Measurements from ENCODE around the gene SH3RF1.

Gene SH3RF1

GRCh38 chr4:169098532-169098931 lies 172.2 kb downstream of the SH3RF1 start:
- no peak for DNase-seq

DNA sequence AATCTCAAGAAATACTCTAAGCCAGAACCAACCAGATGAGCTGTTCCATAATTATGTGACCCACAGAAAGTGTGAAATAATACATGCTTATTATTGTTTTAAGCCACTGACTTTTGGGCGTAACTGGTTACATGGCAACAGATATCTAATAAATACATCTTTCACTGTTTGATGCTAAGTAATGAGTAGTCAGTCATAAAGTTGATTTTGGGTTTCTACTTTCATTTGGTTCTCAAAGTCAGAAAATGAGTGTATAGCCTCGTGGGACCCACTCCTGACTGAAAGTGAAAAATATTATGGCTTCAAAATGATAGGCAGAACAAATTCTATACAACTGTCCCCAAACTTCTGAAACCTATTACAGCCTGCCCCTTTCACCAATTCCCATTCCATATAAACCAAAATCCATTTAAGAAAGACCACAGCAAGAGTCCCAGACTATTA lies 172.7 kb downstream of the SH3RF1 start:
- no peak for DNase-seq

DNA sequence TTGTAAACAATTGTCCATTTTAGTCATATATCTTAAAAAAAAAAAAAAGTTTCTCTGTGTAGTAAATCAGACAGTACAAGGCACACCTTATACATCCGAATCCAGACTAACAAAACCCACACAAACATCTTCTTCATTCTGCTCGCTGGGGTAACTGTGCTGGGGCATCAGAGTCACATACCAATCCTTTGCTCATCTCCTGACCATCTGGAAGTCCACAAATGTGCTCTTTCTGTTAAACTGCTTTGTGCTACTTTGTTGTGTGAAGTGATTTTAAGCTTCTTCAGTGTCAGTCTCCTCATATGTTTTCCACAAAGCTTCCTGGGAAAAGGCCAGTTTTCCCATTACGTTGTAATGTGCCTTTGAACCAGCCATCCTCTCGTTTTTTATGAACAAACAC lies 174.5 kb downstream of the SH3RF1 start:
- DNase-seq: no peak

DNA sequence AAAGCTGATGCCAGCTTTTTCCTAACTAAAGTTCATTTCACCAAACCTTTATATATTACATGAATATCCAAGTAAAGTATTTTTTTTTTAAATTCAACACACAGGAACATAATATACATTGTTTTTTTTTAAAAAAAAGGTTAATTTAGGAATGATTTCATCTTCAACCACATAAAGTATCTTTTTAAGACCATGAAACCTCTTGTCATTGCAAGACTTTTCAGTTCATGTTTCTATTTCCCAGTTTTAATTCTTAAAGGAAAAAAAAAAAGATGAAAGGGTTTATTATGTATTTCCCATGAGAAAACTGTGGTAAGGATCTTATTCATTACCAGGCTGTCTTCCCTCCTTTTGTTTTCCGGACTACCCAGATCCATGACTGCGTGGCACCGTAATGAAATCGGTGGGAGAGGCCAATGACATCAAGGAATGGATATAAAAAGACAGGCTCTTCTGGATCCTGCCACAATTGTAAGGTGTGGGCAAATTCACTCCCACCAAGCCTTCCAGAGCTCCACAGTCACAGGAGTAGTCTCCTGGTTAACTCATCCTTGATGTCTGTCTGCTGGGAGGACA lies 176.0 kb downstream of the SH3RF1 start:
- no peak for DNase-seq

- no peak for DNase-seq
Observed at GRCh38 chr4:169092889-169093522, 177.8 kb downstream of the SH3RF1 start.

DNA sequence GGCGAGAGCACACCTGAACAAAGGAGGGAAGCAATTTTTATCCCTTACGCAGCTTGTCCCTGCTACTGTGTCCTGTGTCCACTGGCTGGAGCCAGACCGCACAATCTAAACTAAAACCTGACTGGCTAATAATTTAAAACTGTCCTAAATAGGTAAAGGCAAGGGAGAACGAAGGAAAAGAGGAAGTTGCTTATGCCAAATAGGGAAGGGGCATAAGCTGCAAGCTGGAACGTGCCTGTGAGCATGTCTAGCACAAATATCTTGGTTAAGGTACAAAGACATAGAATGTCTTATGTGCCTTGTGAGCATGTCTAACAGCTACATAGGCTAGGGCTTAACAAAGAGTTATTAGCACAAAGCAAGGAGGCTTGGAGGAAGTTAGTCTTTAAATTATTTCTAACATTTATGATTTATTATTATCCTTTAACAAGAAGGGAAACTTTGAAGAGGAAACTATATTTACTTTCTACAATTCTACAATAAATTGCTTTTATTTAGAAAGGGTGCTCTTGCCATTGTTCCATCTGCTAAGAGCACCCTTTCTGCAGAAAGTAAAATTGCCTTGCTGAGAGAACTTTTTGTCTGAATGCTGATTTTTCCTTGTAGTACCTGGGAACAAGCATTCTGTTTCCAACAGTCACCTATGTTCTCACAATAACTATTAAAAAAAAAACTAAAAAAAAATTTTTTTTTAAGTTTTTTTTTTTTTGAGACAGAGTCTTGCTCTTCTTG lies 180.1 kb downstream of the SH3RF1 start:
- no peak for DNase-seq

DNA sequence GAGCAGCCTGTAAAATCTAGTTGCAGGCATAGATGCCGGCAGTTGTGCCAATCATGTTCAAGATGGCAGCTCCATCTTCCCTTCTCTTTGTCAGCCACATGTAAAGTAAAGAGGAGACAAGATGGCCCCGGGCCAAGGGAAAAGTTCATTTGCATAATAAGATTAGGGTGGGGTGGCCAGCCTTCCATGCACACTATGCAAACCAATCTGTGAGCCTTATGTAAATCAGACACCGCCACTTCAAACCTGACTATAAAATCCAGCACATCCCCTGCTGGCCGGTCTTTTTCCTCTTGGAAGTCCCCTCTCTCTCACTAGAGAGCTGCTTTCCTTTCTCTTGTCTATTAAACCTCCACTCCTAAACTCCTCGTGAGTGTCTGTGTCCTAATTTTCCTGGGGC lies 181.8 kb downstream of the SH3RF1 start:
- DNase-seq: no peak

- no peak for DNase-seq
Observed at GRCh38 chr4:169084954-169085353, 185.8 kb downstream of the SH3RF1 start.

DNA sequence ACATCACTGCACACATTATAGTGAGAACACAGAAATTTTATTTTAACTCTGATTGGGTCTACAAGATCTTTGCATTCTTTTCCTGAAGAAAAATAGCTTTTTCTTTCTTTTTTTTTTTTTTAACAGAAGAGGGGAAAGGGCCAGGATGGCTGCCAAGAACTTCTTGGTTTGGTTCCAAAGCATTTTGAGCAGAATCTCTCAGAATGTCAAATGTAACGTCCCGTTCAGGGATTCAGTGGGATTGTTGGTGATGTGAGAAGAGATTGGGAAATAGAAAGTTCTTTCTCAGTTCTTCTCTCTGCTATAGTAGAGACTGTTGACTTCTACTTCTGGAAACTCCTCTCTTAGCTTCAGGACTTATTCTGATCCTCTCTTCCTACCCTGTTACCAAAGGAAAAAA lies 189.8 kb downstream of the SH3RF1 start:
- no peak for DNase-seq

DNA sequence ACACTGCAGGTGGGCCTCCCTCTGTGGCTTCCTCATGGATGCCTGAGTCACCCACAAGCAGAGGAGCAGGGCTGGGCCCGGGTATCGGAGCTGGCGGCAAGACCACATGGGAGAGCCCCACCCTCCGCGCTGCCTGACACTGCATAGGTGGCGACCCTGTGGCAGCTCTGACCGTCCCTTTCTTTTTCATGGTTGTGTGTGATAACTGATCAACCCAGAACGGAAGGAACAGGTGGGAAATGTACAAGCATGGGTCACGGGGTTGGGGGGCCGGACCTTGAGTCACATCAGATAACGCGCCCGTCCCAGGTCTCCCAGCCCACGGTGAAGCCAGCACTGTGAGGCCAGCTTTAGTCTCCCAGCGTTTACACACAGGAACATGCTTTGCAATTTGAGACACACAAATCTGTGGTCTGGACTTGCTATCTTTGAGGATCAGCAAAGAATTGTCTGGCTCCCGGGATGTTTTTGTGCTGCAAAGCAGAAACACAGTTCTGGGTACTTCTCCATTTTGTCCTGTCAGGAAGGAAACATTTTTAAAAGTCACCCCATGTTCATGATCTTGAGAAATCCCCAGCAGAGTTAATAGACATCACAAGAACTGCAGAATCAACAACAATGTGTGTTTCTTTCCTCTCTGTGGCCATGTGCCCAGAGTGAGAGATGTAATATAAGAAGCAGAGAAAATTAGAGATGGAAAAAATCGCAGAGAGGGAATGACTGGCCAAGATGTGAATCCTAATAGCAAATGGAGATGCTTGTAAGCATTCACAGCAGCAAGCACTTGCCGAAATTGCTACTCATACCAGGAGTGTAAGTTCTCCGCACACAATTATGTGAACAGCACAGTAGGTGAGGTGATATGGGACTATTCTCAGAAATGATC lies 190.6 kb downstream of the SH3RF1 start:
- no peak for DNase-seq

DNA sequence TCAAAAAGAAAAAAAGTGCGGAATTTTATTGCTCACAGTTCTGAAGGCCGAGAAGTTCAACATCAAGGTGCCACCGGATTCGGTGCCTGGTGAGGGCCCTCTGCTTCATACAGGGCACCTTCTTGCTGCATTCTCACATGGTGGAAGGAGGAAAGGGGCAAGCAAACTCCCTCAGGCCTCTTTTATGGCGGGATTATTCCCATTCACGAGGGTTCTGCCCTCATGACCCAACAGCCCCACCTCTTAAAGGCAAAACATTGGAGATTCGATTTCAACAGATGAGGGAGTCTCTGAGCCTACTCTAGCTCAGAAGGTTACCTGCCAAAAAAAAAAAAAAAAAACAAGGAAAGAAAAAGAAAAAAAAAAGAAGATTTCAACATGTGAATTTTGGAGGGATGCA lies 196.6 kb downstream of the SH3RF1 start:
- no peak for DNase-seq

DNA sequence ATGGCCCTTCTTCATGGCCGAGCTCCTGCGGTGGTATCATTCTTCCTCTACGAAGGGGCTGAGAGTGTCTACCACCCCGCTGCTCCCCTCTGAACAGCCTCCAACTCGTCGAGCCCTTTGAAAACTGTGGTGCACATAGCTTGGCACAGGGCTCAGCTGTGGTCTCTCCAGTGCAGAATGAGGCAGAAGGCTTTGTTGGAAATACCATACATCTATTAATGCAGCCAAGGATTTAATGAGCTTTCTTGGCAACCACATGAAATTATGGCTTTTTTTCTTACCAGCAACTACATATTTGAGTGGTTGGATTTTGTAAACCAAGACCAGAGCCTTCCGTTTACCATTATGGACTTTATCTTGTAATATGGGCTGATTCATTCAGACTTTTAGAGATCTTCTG lies 199.0 kb downstream of the SH3RF1 start:
- DNase-seq: no peak

GRCh38 chr4:169070895-169071218 lies 199.9 kb downstream of the SH3RF1 start:
- no peak for DNase-seq

DNA sequence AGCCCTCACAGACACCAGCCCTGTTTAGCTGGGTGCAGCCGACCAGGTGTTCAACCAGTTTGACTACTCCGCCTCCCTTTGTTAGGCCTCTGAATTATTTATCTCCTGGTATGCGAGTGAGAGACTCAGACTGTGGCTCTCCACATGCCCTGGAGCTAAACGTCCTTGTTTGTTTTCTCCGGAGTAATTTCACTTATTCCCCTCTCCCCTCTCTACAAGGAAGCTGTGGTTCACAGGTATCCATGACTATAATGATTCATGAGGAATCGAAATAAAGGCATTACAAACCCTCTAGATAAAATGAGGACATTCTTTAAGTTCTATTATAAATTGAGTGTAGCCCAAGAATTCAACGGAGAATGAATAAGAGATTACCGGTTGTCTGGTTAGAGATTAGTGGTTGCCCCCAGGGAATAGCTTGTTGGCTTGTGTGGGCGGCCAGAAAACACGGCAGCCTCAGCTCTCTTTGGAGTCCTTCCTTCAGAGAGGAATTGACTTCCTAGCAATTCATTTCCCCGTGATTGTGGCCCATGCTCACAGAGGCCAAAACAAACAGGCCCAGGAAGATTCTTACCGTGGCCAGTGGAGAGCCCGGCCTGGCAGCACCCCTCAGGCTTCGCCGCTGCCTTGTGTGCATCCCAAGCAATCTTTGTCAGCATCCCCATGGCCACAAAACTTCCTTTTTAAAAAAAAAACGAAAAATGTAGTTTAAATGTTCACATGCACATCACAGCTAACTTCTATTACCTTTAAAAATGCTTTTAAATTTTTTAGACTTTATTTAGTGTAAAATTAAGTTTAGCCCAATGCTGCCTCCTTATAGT lies 200.5 kb downstream of the SH3RF1 start:
- no peak for DNase-seq

GRCh38 chr4:169068423-169068822 lies 202.3 kb downstream of the SH3RF1 start:
- no peak for DNase-seq

DNA sequence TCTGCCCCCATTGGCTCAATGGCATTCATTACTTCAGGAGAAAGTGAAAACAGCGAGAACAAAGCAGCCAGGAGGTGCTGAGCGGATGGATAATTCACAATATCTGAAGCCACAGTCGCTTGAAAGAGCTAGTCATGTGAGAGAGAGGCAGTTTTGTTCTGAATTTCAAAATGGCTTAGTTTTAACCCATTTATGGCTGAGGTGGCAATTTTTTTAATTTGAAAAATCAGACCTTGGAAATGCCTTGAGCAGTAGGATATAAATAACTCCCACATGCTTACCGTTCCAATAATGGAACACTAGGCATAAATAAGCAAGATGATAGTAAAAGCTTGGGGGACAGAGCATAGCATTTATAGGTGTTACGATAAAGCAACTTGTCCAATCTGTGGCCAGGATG lies 203.8 kb downstream of the SH3RF1 start:
- no peak for DNase-seq

DNA sequence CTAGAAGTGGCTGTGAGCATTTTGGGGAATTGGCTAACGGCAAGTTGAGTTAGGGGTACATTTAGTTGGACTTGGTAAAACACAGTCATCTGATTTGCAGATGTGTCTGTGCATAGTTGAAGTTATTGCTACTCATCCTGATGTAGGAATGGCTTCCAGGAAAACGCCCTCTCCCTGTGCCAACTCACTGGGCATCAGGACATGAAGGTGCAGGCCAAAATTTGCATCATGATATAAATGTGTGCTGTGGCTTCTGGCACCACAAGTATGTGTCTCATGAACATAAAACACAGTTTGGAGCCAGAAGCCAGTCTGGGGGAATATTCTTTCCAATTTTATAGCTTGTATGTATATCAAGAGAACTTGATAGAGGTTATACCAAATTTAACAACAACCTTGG lies 206.5 kb downstream of the SH3RF1 start:
- no peak for DNase-seq

DNA sequence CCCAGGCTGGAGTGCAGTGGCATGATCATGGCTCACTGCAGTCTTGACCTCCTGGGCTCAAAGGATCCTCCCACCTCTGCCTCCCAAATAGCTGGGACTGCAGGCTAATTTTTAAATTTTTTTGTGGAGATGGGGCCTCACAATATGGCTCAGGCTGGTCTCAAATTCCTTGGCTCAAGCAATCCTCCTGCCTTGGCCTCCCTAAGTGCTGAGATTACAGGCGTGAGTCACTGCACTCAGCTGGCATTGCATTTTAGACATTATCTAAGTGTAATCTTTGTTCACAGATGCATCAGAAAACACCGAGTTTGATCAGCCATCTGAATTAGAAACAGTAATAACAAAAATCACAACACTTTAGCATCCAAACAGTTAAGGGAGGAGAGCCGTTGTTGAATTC lies 207.3 kb downstream of the SH3RF1 start:
- DNase-seq: no peak

DNA sequence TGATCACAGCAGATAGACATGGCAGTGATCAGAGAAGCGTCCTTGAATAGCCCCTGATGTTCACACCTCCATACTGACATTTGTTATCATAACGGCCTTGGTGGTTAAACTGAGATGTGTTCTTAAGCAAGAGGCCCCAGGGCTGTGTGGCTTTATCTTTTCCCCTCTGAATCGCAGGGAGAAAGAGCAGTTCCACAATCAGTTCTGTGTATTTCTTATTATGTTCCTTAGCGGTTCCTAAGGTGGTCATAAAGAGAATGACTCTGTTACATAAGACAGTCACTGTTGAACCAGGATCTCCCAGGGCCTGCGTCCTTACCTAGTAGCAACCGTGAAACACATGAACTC lies 207.9 kb downstream of the SH3RF1 start:
- no peak for DNase-seq

DNA sequence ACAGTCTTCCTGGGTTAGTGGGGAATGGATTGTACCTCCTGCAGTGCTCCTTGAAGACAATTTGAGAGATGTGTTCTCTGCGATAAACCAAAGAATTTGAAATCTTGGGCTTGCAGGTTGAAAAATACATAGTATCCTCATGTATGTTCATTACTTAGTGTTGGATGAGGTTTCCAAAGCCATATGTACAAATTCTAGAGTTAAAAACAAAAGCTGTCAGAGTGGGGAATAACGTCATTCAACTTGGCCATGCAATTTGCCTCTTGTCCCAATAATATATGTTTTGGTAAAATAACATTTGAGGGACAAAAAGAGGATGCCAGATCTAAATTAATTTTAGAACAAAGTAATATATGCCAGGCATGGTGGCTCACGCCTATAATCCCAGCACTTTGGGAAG lies 209.4 kb downstream of the SH3RF1 start:
- DNase-seq: no peak

DNA sequence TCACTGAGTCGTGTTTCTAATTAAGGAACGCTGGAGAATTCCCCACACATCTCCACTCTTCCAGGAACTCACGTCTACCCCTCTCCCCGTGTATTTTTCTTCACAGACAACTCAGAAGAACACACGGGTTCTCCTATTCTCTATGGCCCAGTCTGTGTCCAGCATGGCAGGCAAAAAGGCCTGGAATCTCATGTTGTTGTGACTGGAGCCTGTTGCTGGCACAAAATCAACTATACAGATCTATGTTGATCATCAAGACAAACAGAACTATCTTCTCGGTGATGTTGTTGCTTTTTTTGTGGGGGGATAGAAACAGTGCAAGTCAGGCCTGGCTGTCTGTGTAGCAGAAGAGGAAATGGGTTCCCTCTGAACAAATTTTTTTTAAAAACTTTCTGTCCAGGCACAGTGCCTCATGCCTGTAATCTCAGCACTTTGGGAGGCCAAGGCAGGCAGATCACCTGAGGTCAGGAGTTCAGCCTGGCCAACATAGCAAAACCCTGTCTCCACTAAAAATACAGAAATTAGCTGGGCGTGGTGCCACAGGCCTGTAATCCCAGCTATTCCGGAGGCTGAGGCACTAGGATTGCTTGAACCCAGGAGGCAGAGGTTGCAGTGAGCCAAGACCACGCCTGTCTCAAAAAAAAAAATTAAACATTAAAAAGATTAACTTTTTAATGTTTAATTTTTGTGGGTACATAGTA lies 210.2 kb downstream of the SH3RF1 start:
- no peak for DNase-seq
